Lower leg skin (tissue), 4 donors: ENCODE results near the gene USP40. TPM values are rescaled to one million over a fixed set of nuclear protein-coding genes. Genes with fewer than 3 reads are reported as not detected.
"Not testable (repeated sequence)": the region's sequence is repeated elsewhere in the genome, so short reads cannot be mapped to it uniquely, and the experiment has no call there.

Experiments
- DNase-seq, 2 donors: peaks; one replicate each; pipeline ENCODE4 v3.0.0-alpha.2; 2019; ENCODE audit warnings: low spot score in 2 of 2
- H3K4me3 ChIP-seq: fragments of 200-600 bp; sonication (generic); 2 replicates; pipeline ENCODE4 v1.5.1; 2017; ENCODE audit warnings: mild to moderate bottlenecking, low read depth; ENCODE audit not compliant: poor library complexity, severe bottlenecking
- CTCF ChIP-seq, 3 donors: fragments of 450-650 bp; IDR thresholded peaks; one replicate each; pipeline ENCODE4 v1.5.1; 2016; ENCODE audit warnings: antibody characterized with exemption in 3 of 3, mild to moderate bottlenecking in 3 of 3, moderate library complexity in 2 of 3
- POLR2A ChIP-seq, 2 donors: fragments of 450-650 bp; IDR thresholded peaks; one replicate each; pipeline ENCODE4 v1.6.1; 2016 to 2017; ENCODE audit warnings: antibody characterized with exemption in 2 of 2, mild to moderate bottlenecking in 1 of 2, moderate library complexity in 1 of 2
- WGBS, 2 donors: methylation state at CpG; one replicate each; pipeline ENCODE4 v1.1.5; 2018; 5-methylcytosine and 5-hydroxymethylcytosine counted together
- intact Hi-C: fragments of 100-400 bp; cut with DNase I; formaldehyde crosslinking; loops from one replicate; pipeline ENCODE4 v1.15.0; 2023; ENCODE audit warnings: low total_unique reads
- total RNA-seq, 4 donors: library from RNA; depleted of rRNA; stranded (reverse); fragments of >200 nt; gene quantifications; one replicate each; pipeline ENCODE4 v1.1.0, GENCODE V29; 2016

Gene USP40
- total RNA-seq, 4 donors from 2014 or later: 26.9 to 38.7 (median 37.4) TPM

GRCh38 chr2:233602076-233602475, 35.5 kb upstream of the USP40 start:
- 85 to 89% methylated on average over 1 of the region's 1 CpG for WGBS, 2 donors
- intact Hi-C loops: no loop called here
- no peak overlapping the region for H3K4me3 ChIP-seq
- TF ChIP-seq CTCF (IDR thresholded peaks at IDR 0.05) (no peak), POLR2A (IDR thresholded peaks at IDR 0.05) (no peak)
- no peak for DNase-seq

GRCh38 chr2:233600386-233600785, 33.8 kb upstream of the USP40 start:
- WGBS, 2 donors: 54 to 74% methylated on average over 2 of the region's 2 CpGs
- H3K4me3 ChIP-seq: no peak overlapping the region
- no peak for TF ChIP-seq CTCF (IDR thresholded peaks at IDR 0.05)
- no peak for DNase-seq
- intact Hi-C loops: no loop called here

- intact Hi-C loops: no loop called here
- TF ChIP-seq CTCF (IDR thresholded peaks at IDR 0.05): no peak
- no peak for TF ChIP-seq POLR2A (IDR thresholded peaks at IDR 0.05)
- DNase-seq: no peak
- WGBS, 2 donors: 68 to 69% methylated on average over 3 of the region's 3 CpGs
- no peak overlapping the region for H3K4me3 ChIP-seq
Observed at GRCh38 chr2:233598952-233599351, 32.4 kb upstream of the USP40 start.

GRCh38 chr2:233597522-233597921, 30.9 kb upstream of the USP40 start:
- no peak overlapping the region for H3K4me3 ChIP-seq
- 47 to 50% methylated on average over 1 of the region's 1 CpG for WGBS, 2 donors
- TF ChIP-seq POLR2A (IDR thresholded peaks at IDR 0.05) (no peak), CTCF (IDR thresholded peaks at IDR 0.05) (no peak)
- no peak for DNase-seq
- intact Hi-C loops: no loop called here

- no peak for DNase-seq
- 82 to 83% methylated on average over 8 of the region's 8 CpGs for WGBS, 2 donors
- TF ChIP-seq CTCF (IDR thresholded peaks at IDR 0.05): no peak
- TF ChIP-seq POLR2A (IDR thresholded peaks at IDR 0.05): no peak
- intact Hi-C loops: no loop called here
- no peak overlapping the region for H3K4me3 ChIP-seq
Observed at GRCh38 chr2:233593201-233593600, 26.6 kb upstream of the USP40 start.

GRCh38 chr2:233592706-233593105, 26.1 kb upstream of the USP40 start:
- H3K4me3 ChIP-seq, DNase-seq, intact Hi-C loops: not testable (repeated sequence)
- 84 to 93% methylated on average over 1 of the region's 1 CpG for WGBS, 2 donors
